ENCODE results near the gene PSG1.
"Not testable (repeated sequence)": the region's sequence is repeated elsewhere in the genome, so short reads cannot be mapped to it uniquely, and the experiment has no call there.

The PSG1 gene

DNA sequence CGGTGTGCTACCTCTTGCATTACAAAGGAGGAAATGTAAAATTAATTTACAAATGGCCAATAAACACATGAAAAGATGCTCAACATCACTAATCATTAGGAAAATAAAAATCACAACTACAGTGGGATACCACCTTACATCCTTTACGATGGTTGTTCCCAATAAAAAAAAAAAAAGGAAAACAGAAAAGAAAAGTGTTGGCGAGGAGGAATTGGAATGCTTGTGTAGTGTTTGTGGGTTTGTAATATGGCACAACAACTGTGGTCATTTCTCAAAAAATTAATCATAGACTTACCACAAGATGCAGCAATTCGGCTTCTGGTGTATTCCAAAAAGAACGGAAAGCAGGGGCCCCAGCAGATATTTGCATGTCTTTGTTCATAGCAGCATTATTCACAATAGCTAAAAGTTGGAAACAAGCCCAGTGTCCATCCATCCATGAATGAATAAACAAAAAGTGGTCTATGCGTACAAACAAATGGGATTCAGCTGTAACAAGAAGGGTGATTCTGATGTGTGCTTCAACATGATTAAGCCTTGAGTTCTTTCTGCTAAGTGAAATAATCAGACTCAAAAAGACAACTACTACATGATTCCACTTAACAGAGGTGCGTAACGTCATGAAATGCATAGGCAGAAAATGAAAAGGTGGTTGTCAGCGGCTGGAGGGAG is 58.1 kb downstream of the PSG1 start:
- peak; percentile 93 for DNase-seq (ENCODE audit: low spot score)

DNA sequence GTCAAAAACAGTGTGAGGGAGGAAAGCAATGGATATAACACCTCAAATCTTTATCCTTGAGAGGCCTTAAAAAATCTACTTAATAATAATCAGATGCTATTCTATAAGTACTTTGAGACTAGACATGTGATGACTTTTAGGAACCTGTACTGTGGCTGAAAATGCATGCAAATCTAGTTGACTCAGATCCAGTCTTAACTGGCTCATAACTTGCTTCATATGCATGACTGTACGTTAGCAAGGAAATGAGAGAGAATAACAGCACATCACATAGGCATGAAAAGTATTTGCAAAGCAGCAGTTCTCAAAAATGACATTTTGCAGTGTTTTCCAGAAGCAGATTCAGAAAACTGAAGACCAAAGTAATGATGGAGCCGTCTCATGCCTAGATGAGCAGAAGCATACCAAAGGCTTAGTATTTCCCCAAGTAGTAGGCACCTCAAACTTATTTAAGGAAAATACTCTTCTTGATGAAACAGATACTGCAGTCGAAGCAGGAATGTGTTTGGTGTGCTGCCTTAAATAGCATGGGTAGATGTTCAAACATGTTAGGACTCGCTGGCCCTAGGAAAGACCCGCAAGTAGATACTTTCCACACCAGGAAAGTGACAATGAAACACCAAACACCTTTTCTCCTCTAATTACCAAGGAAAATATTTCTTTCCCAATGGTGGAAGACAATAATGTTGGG is 59.4 kb downstream of the PSG1 start:
- DNase-seq (ENCODE audit: low spot score): not testable (repeated sequence)

DNA sequence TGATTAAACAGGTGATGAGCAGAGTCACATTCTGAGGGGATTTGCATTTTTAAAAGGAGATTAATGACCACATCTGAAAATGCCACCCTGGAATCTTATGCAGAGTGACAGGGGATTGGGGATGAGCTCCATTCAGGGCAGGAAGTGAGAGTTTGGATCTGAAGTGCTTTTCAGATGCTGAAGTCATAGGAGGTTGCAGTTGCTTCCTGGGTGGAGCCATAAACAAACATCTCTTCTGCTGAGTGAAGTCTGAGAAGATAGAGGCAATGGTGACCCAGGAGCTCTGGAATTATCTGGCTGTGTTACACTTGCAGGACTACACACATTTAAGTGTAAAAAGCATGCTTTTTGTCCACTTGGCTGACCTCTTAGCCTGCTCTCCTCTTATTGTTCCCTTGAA is 62.6 kb downstream of the PSG1 start:
- no peak for DNase-seq (ENCODE audit: low spot score)

Measured in globus pallidus (tissue), 1 donor.